ENCODE data around the gene FNDC5. TPM values are rescaled to one million over a fixed set of nuclear protein-coding genes. Genes with fewer than 3 reads are reported as not detected.

FNDC5 gene
- total RNA-seq, 1 experiment from 2014 or later = 4.5 TPM

GRCh38 chr1:32818804-32819541 is 51.7 kb downstream of the FNDC5 start:
- Histone ChIP-seq H3K23me2 (ENCODE audit: insufficient read length, low read depth, low read length, poor library complexity, severe bottlenecking) (peaks cover 8% of the 10 kb centered on the region), H2BK15ac (ENCODE audit: low read depth, low read length) (no peak overlapping the region), H3K56ac (ENCODE audit: insufficient read length, low read depth, low read length) (no peak overlapping the region), H3K4ac (ENCODE audit: low read depth, low read length) (no peak overlapping the region), H4K20me1 (ENCODE audit: control insufficient read depth, insufficient read depth, insufficient read length) (no peaks in the 10 kb centered on the region), H3K9ac (ENCODE audit: extremely low read depth, insufficient read length, low read length) (peak overlapping the region; percentile 87), H3K4me2 (ENCODE audit: insufficient read depth, insufficient read length, low read length) (peak overlapping the region; percentile 64), H3K79me2 (ENCODE audit: insufficient read depth, low read length) (peaks cover 30% of the 10 kb centered on the region; the same call in 1 of the 2 replicates), H3K18ac (ENCODE audit: insufficient read length, low read depth, low read length) (no peak overlapping the region), H2AK5ac (ENCODE audit: insufficient read length, low read length) (no peak overlapping the region), H2BK120ac (ENCODE audit: low read depth, low read length, poor library complexity, severe bottlenecking) (no peak overlapping the region), H3K79me1 (ENCODE audit: insufficient read depth, low read depth, low read length, poor library complexity, severe bottlenecking) (peaks cover 2% of the 10 kb centered on the region), H4K5ac (ENCODE audit: insufficient read length, low read depth, low read length) (no peak overlapping the region), H3K27me3 (ENCODE audit: insufficient read depth, low read length) (no peaks in the 10 kb centered on the region), H2AFZ (ENCODE audit: low read length) (no peak overlapping the region), H3T11ph (ENCODE audit: low read length) (no peak overlapping the region), H3K9me3 (ENCODE audit: control insufficient read depth, low read depth, low read length) (no peaks in the 10 kb centered on the region), H4K8ac (replicated peaks; ENCODE audit: insufficient read length, low read depth, low read length) (no peak overlapping the region), H3K14ac (ENCODE audit: insufficient read depth, low read length) (no peak overlapping the region), H2BK12ac (ENCODE audit: insufficient read length, low read depth, low read length) (no peak overlapping the region), H4K91ac (ENCODE audit: insufficient read length, low read depth, low read length) (no peak overlapping the region), H3K4me1 (ENCODE audit: insufficient read depth, low read length) (0 out of 2 replicates have a peak, but pooled peaks cover 2% of the 10 kb centered on the region), H2BK5ac (ENCODE audit: insufficient read length, low read length) (no peak overlapping the region), H2BK20ac (ENCODE audit: low read depth, low read length, poor library complexity, severe bottlenecking) (no peak overlapping the region), H3K27ac (ENCODE audit: insufficient read length, low read depth, low read length) (peak overlapping the region; percentile 48), H3K23ac (ENCODE audit: insufficient read length, low read depth, low read length) (no peak overlapping the region)
- Mint-ChIP-seq H3K4me3 (peak overlapping the region; percentile 87 to 94), H3K27ac (peak overlapping the region; percentile 90 to 98 (median 94); a peak in 6 of 7 replicates), H3K9me3 (peaks cover 0 to 2% of the 10 kb centered on the region in 2 experiments; a peak in 1 of 5 replicates), H3K27me3 (ENCODE audit: low read depth) (no peaks in the 10 kb centered on the region), H3K36me3 (ENCODE audit: insufficient read depth in 1 of 3, low read depth in 3 of 3) (peaks cover 18 to 31% (median 25%) of the 10 kb centered on the region in 3 experiments; a peak in 6 of 7 replicates), H3K4me1 (peaks cover 21 to 34% of the 10 kb centered on the region in 2 experiments)
- no peak for DNase-seq
- no CpG with 5 or more reads among the region's 11 CpGs for WGBS (ENCODE audit: extremely low coverage, insufficient read length, low lambda C conversion rate)
- TF ChIP-seq, protein P1, sequence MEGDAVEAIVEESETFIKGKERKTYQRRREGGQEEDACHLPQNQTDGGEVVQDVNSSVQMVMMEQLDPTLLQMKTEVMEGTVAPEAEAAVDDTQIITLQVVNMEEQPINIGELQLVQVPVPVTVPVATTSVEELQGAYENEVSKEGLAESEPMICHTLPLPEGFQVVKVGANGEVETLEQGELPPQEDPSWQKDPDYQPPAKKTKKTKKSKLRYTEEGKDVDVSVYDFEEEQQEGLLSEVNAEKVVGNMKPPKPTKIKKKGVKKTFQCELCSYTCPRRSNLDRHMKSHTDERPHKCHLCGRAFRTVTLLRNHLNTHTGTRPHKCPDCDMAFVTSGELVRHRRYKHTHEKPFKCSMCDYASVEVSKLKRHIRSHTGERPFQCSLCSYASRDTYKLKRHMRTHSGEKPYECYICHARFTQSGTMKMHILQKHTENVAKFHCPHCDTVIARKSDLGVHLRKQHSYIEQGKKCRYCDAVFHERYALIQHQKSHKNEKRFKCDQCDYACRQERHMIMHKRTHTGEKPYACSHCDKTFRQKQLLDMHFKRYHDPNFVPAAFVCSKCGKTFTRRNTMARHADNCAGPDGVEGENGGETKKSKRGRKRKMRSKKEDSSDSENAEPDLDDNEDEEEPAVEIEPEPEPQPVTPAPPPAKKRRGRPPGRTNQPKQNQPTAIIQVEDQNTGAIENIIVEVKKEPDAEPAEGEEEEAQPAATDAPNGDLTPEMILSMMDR (conservative IDR thresholded peaks at IDR 0.05) = no peak
